Measurements from ENCODE around the gene TCF25.
"Not testable (repeated sequence)": the region's sequence is repeated elsewhere in the genome, so short reads cannot be mapped to it uniquely, and the experiment has no call there.

Gene TCF25

DNA sequence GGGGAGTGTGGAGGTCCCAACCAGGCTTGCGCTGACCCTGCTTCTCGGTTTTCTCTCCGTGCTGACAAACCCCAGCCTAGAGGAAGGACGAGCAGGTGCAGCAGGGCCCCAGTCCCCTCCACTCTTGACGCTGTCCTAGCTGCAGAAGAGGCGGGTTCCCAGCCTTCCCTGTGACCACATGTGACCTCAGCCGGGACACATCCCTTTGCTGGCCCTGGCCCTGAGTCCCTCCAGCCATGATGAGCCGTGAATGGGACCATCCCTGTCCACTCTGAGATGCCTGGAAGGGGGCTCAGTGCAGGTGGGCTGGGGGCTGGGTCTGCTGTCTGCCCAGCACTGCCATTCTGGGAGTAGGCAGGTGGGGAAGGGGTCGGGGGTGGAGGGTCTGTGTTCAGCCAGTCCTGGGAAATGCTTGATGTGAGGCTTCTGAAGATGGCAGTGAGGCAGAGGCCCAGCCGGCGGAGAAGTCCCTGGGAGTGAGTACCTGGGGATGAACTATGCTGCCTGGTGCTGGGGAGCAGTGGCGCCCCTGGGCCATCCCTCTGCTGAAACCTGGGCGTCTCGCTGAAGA lies 47.8 kb downstream of the TCF25 start:
- no peak for DNase-seq

- DNase-seq, result no peak
Measured at GRCh38 chr16:89921702-89922476, 48.5 kb downstream of the TCF25 start.

- DNase-seq, result no peak
Measured at GRCh38 chr16:89922477-89922883, 49.1 kb downstream of the TCF25 start.

GRCh38 chr16:89922884-89923639 lies 49.7 kb downstream of the TCF25 start, which contains the start of gene TUBB3:
Gene TUBB3, plus strand, starts transcription at chr16:89923342. Its CDS starts 60 bp downstream, at chr16:89923402.
- no peak for DNase-seq

GRCh38 chr16:89923640-89924296 lies 50.4 kb downstream of the TCF25 start:
- no peak for DNase-seq

DNA sequence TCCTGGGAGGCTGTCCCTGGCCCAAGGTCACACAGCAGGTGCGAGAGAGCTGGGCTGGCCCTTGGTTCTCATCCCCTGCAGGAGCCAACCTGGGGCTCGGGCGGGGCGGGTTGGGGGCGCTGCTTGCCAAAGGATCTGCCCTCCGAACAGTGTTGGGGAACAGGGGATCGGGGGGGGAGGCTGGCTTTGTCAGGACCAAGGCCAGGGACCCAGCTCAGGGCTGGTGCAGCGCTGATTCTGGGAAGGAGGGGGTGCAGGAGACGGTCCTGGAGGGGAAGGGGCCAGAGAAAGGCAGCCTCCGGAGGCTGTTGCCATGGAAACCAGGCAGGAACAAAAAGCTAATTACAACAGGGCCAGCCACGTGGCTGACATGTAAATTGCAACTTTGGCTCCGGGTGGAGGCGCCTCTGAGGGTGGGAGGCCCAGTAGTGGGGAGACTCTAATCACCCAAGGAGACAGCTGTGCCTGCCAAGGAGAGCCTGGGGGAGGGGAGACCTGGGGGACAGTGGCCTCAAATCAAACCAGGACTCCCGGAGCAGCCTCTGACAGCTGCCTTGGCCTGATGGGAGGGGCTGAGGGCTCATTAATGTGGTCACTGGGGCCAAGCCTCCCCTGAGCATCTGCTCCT lies 51.0 kb downstream of the TCF25 start:
- DNase-seq, result no peak

GRCh38 chr16:89924925-89925307 lies 51.5 kb downstream of the TCF25 start:
- DNase-seq, result no peak

- no peak for DNase-seq
Measured at GRCh38 chr16:89925596-89926079, 52.2 kb downstream of the TCF25 start.

DNA sequence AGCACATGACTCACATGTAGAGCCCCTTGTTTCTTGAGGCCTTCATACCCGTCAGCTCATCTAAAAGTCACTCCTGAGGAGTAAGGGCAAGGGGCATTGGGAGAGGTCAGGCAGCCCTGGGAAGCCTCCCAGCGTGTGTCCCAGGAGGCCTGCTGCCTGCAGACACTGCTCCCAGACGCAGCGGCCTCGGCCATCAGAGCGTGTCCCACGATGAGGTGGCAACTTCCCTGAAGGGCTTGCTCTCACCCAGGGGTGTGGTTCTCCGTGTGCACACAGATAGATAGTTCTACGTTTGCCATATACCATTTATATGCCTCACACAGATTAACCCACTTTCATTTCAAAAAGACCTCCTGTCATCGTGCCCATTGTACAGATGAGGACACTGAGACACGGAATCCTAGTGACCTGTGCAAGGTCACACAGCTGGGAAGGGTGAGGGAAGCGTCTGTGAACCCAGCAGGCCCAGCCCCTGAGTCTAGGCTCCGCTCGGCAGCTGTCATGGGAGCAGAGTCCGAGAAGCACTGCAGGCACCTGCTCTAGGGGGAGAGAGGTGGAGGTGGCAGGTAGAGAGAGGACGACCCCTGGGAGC lies 58.0 kb downstream of the TCF25 start:
- no peak for DNase-seq

- DNase-seq, result no peak
Measured at GRCh38 chr16:89931964-89932363, 58.6 kb downstream of the TCF25 start.

GRCh38 chr16:89934019-89934418 lies 60.6 kb downstream of the TCF25 start:
- DNase-seq, result not testable (repeated sequence)

GRCh38 chr16:89934611-89935553 lies 61.5 kb downstream of the TCF25 start:
- DNase-seq, result no peak

- DNase-seq, result not testable (repeated sequence)
Measured at GRCh38 chr16:89935620-89936019, 62.2 kb downstream of the TCF25 start.

DNA sequence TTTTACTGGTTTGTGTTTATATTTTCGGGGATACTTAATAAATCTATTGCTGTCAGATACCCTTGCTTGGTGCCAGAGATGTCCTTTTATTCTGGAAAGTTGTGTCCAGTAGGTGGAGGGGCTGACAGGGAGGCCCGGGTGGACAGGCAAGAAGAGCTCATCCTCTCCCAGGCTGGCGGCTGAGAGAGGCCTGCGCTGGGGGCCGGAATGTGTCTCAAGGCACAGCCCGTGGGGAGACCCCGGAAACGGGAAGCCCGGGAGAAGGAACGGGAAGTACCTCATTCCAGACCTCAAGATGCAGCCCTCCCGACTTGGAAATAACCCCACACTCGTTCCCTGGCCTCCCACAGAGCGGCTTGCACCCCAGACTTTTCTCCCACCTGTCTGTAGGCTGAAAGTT lies 62.6 kb downstream of the TCF25 start:
- DNase-seq, result no peak

GRCh38 chr16:89936508-89936907 lies 63.1 kb downstream of the TCF25 start:
- DNase-seq, result no peak

DNA sequence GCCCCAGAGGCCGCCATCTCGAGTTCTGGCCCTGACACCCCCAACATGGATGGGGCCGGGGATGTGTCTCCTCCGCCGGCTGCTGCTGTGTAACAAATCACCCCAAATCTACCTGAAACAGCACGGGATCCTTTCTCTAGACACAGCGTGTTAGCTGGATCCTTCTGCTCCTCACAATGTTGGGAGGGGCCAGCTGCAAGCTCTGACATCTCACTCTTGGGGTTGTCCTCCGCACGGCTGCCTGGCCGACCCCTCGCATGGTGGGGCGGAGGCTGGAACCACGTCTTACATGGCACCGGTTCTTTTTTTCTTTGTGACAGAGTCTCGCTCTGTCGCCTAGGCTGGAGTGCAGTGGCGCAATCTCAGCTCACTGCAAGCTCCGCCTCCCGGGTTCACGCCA lies 63.6 kb downstream of the TCF25 start:
- no peak for DNase-seq

DNA sequence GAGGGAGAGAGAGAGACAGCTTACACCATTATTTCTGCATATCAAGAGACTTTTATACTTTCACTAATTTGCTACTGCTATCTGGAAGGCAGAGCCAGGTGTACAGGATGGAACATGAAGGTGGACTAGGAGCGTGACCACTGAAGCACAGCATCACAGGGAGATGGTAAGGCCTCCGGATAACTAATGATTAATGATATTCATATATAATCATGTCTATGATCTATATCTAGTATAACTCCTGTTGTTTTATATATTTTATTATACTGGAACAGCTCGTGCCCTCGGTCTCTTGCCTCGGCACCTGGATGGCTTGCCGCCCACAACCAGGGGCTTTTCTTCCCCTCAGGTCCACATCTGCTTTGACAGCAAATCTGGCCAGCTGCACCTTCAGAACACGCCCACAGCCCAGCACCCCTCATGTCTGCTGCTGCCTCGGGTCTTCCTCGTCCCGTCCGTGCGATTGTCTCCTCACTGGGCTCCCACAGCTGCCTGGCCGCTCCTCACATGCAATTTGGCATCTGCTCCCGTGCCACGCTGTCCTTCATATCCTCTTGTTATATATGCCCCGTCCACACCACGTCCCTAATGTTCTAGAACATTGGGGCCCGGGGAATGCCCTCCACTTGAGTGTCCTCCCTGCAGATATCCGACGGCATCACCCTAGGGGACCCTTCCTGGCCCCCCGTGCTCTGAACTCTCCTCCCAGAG lies 64.9 kb downstream of the TCF25 start:
- no peak for DNase-seq

DNA sequence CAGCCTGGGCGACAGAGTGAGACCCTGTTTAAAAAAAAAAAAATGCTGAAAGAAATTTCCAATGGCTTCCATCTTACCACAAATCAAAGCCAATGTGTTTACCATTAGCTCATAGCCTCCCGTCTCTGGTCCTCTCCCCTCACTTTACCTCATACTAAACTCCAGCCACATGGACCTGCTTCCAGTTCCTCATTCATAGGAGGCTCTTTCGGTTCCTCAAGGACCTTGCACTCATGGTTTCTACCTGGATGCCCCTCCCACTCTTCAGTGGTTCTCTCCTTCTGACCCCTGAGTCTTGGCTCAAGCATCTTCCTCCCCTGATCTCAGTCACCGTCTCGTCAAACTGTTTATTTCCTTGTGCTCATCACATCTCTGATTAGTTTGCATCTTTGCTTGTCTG lies 71.4 kb downstream of the TCF25 start:
- DNase-seq, result no peak

GRCh38 chr16:89945654-89946053 lies 72.3 kb downstream of the TCF25 start:
- DNase-seq, result no peak

DNA sequence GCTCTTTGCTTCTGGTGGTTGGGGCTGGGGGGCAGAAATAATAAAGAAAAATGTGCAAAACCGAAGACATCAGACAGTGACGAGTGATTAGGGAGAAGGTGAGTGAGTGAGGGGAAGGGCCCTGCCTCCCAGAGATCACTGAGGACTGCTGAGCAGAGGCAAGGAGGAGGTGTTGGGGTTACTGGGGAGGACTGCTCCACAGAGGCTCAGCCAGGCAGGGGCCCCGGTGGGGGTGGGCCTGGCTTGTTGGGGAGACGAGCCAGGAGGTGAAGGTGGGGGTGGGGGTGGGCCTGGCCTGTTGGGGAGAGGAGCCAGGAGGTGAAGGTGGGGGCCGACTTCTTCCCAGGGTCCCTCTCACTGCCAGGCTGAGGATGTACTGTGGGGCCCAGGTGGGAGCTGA lies 73.1 kb downstream of the TCF25 start:
- no peak for DNase-seq
